Retina (tissue), 1 donor: ENCODE measurements around the gene HGF.

Experiments used
- DNase-seq: peaks from one replicate; pipeline ENCODE4 v3.0.0-alpha.2; 2016

HGF gene

DNA sequence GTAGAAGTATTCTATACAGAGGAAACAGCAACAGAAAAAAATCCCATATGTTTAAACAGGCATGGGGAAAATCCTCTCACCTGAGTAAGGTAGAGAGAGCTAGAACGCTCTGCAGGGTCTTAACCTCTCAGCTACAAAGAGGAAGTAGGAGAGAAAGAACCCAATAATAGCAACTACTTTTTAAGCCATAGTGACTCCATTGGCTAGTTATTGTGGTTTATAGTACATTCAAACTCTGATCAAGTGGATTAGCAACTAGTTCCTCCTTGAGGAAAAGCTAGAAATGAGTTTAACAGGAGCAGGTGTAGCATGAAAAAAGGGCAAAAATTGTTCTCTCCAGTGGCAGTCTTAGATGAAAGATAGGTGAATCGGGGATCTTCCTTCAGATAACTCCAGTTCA lies 89.7 kb downstream of the HGF start:
- DNase-seq: no peak

DNA sequence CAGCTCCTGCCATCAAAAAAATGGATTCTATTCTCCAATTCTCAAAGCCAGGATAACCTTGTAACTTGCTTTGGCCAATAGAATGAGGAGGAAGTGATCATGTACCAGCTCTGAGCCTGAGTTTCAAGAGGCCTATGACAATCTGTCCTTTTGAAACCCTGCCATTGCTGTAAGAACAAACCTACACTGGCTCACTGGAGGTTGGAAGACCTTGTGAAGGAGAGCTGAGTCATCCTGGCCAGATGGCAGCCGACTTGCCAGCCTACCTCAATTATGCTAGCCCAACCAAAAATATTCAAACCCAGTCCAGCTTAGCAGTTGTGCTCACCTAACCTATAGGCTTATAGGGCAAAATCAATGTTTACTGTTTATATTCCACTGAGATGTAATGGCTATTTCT lies 93.0 kb downstream of the HGF start:
- DNase-seq: no peak

DNA sequence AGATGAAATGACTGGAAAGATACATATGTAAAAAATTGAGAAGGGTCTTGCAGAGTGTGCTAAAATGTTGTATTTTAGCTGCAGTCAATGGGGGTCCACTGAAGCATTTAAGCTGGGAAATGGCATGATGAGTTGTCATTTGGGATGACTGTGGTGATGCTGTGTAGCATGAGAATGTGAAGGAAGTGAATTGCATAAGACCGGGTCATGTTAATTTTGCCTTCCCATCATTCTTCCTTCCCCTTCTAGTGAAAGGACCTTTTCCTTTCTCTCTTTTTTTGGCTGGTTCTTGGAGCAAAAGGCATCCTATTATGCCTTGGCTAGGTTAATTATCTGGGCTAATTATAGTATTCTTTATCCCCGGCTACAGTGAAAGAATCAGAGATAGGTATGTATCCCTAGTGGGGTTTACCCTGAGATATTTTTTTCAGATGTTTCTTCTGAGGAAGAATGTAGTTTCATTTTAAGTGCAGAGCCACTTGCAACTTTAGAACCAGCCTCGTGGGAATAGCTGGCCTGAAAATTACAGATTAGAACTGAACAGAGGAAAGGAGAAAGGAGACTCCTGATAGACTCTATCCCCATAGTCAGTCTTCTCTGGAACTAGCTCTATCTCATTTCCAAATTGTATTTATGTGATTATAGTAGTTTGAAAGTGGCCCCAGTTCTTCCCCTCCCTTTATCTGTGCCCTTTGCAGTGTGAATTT lies 93.6 kb downstream of the HGF start:
- no peak for DNase-seq

DNA sequence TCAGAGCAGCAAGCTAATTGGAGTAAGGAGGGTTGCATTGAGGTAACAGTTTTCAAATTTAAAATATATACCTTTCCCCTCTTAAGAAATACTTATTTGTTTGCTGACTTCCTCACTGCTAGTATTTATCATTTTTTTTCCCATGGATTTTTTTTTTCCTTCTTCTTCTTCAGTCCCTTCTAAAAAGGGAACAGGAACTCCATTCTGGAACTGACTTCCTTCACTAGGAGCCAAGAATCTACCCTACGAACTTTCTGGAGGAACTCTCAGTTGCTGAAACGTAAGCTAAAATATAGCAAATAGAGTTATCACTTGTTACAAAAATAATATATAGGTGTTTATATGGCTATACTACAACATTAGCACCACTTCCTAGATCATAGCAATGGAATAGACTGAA lies 95.4 kb downstream of the HGF start:
- DNase-seq: no peak

DNA sequence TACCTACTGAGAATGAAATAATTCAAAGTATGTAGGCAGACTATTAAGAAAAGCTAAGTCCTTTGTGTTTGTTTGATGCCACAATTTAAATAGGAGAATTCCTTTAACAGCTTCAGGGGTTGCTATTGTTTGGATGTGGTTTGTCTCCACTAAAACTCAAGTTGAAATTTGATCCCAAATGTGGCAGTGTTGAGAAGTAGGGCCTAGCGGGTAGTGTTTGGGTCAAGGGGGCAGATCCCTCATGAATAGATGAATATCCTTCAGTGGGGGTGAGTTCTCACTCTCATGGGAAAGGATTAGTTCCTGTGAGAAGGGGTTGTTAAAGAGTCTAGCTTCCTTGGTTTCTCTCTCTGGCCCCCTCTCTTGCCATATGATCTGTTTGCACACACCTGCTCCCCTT lies 97.0 kb downstream of the HGF start:
- no peak for DNase-seq

DNA sequence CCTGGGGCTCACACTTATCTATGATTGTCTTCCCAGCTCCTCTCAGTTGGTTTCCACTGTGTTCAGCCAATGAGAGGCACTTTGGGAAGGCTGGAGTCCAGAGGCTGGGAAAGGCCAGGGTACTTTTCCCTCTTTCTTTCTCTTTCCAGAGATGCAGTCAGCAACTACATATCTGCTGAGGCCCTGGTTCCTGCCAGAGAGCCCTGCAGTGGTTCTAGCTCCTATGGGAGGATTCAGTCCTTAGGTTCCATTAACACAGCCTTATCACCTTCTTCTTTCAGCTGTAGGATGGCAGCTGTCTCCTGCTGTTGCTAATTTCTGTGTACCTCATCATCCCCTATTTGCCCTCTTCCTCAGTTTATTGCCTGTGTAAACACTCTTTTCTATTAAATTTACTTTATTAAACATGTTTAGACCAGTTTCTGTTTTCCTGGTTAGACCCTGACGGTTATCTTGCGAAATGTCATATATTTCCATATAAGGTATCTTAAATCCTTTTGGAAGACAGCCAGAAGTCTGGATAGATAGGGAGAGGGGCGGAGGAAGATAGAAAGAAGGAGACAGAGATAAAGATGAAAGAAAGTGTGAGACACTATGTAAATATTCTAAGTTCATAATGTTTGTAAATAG lies 100.3 kb downstream of the HGF start:
- no peak for DNase-seq

DNA sequence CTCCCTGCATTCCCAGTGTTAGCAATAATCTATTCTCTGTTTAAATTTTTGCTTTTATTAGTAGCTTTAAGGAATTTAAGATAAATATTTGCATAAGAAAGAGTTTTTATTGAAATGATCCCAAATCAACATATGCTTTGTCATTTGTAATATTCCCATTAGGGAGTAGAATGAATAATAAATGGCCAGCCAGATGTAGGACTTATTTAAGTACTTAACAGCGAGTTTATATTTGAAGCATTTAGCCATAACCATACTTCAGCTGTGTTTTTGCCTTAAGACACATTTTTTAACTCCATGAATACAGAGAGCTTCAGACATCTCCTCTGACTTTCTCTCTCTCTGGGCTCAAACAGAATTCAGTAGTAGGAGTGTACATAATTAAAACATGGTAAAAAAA lies 103.6 kb downstream of the HGF start:
- no peak for DNase-seq

DNA sequence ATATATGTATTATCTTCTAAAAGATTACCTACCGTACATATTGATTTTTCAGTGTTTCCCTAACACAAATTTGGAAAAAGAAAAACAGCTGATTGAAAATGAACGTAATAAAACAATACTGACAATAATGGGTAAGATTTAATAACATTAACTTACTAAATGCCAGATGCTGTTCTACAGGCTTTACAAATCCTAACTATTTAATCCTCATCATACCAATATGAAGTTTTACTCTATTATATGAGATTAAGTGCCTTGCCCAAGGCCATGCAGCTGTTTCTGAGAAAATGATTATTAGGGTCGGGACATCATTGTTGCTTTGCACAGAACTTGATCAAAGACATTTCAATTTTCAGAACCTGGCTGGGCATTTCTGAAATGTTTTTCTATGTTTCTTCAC lies 104.6 kb downstream of the HGF start:
- no peak for DNase-seq

DNA sequence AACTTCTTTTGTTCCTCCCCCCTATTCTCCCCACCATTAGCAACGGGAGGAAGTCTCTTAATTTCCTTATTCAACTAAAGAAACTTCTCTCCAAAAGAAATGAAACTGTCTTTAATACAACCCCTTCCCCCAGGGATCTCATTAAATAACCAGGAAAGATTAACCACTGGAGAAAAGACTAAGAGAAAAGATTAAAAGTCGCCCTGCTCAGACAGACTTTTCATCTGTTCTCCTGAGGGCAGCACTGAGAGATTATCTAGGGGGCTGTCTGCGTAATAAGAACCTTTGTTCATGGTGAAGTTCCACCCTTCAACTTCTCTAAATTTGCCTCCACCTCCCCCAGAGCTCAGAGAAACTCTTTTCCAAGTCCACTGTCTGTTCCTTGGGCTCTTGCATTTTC lies 105.5 kb downstream of the HGF start:
- no peak for DNase-seq

DNA sequence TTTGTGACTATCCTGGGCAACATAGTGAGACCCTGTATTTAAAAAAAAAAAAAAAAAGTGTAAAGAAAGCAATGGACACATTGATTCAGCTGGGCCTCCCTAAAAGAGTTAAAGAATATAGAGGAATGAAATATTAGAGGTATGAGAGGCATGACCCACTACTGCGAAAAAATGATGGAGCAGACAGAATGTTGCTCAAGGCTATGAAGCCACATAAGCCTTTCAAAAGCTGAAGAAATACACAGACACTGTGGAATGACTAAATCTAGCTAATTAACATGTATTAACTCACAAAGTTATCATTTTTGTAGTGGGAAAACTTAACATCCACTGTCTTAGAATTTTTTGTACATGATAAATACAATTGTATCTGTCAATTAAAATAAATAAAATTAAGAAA lies 107.3 kb downstream of the HGF start:
- DNase-seq: no peak

DNA sequence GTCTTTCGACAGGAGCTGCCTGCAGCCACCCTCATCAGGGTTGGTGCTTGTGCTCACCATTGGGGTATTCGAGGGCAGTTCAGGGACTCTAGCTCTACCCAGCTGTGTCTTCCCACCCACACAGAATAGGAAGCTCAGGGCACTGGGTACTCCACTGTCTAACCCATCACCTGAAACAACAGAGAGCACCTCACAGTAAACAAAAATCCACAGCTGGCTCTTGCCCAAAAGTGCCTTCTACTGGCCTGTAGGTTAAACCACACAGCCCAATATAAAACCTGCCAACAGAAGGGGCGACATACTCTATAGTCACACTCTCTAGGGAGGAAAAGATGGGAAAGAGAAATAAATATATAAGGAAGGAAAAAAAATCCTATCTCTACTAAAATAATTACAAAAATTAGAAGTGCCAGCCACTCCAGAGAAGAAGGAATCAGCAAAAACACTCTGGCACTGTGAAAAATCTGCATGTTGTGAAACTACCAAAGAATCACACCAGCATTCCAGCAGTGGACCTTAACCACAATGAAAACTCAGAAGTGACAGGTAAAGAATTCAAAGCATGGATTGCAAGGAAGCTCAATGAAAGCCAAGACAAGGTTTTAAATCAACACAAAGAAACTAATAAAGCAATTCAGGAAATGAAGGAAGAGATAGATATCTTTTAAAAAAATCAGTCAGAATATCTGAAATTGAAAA lies 110.0 kb downstream of the HGF start:
- no peak for DNase-seq

DNA sequence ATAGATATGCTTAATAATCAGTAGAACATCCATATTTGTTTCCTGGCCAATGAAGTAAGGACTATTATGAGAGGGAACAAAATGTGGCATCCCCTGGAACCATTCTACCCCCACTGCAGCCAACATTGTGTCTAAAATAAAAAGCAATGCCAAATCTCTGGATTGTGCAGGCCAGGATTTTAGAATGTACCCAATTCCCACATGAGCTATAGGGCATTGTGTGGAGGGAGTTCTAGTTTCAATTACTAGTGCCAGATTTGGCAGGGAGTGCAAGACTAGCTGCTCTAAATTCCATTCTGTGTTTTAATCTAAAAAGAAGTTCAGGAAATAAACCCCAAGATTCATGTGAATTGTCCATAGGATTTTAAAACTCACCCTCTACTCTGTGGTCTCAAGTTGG lies 112.3 kb downstream of the HGF start:
- DNase-seq: no peak

DNA sequence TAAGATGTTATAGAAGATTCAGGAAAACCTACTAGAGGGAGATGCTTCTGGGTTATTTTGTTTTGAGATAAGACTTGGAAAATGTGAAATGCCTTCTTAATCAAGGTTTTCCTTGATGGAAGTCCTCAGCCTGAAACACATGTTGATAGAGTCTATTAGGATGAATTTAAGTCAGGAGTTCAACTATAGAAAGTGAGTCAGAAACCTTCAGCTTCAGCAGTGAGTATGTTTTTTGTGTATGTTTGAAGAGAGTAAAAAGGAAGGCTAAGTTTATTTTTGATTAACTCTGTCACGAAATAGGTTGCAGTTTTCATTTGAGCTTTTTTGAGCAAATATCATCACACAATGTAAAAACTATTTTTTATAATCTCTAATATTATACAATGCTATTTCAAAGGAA lies 114.6 kb downstream of the HGF start:
- no peak for DNase-seq

DNA sequence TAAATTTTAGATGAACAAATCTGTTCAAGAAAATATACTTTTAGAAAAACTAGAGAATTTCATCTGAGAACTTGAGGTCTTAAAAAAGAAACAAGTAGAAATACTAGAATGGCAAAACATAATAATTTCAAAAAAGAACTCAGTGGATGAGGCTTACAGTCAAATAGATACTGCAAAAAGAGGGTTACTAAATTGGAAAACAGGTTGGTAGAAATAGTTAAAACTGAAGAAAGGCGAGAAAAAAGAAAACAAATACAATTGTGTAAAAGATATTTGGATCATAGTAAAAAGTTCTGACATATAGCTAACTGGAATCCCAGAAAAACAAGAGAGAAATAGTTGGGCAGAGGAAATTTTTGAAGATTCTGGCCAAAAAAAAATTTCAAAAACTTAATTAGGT lies 117.6 kb downstream of the HGF start:
- DNase-seq: no peak
